Chondrocyte (in vitro differentiated cells): ENCODE measurements around the gene ECHDC1. TPM values are rescaled to one million over a fixed set of nuclear protein-coding genes. Genes with fewer than 3 reads are reported as not detected.

ENCODE experiments used
- DNase-seq: peaks from one replicate; pipeline ENCODE4 v3.0.0; 2021; ENCODE audit warnings: mixed read lengths, low spot score
- H3K27ac Mint-ChIP-seq: one replicate; pipeline ENCODE4 v1.8.0; 2021; ENCODE audit warnings: mild to moderate bottlenecking, moderate library complexity, mixed read lengths; ENCODE audit not compliant: unreplicated experiment
- H3K27me3 Mint-ChIP-seq: 2 replicates; pipeline ENCODE4 v1.8.0; 2021; ENCODE audit warnings: low read depth, mixed read lengths
- H3K36me3 Mint-ChIP-seq: 2 replicates; pipeline ENCODE4 v1.8.0; 2021; ENCODE audit warnings: low read depth, mixed read lengths
- H3K4me1 Mint-ChIP-seq: 2 replicates; pipeline ENCODE4 v1.8.0; 2021; ENCODE audit warnings: low read depth, mild to moderate bottlenecking, mixed read lengths
- H3K4me3 Mint-ChIP-seq: one replicate; pipeline ENCODE4 v1.8.0; 2021; ENCODE audit warnings: mild to moderate bottlenecking, moderate library complexity, mixed read lengths; ENCODE audit not compliant: unreplicated experiment
- H3K9me3 Mint-ChIP-seq: 2 replicates; pipeline ENCODE4 v1.8.0; 2021; ENCODE audit warnings: low read depth, mixed read lengths
- total RNA-seq: library from RNA; stranded (reverse); gene quantifications from 3 replicates; pipeline ENCODE4 v1.2.1, GENCODE V29; 2021
- TF ChIP-seq, protein P1 (sequence below): fragments of 200-600 bp; sonication (generic); IDR thresholded peaks from 2 replicates; pipeline ENCODE4 v1.5.0; 2021; ENCODE audit warnings: antibody characterized with exemption, mild to moderate bottlenecking, moderate library complexity

The ECHDC1 gene
- total RNA-seq, 1 donor from 2014 or later: 40.4 TPM

GRCh38 chr6:127243501-127243900 is 99.9 kb downstream of the ECHDC1 start:
- Mint-ChIP-seq H3K4me3 (no peak overlapping the region), H3K9me3 (no peaks in the 10 kb centered on the region), H3K27ac (no peak overlapping the region), H3K27me3 (peaks cover 2% of the 10 kb centered on the region), H3K4me1 (no peaks in the 10 kb centered on the region), H3K36me3 (peaks cover under 1% of the 10 kb centered on the region)
- TF ChIP-seq, protein P1, sequence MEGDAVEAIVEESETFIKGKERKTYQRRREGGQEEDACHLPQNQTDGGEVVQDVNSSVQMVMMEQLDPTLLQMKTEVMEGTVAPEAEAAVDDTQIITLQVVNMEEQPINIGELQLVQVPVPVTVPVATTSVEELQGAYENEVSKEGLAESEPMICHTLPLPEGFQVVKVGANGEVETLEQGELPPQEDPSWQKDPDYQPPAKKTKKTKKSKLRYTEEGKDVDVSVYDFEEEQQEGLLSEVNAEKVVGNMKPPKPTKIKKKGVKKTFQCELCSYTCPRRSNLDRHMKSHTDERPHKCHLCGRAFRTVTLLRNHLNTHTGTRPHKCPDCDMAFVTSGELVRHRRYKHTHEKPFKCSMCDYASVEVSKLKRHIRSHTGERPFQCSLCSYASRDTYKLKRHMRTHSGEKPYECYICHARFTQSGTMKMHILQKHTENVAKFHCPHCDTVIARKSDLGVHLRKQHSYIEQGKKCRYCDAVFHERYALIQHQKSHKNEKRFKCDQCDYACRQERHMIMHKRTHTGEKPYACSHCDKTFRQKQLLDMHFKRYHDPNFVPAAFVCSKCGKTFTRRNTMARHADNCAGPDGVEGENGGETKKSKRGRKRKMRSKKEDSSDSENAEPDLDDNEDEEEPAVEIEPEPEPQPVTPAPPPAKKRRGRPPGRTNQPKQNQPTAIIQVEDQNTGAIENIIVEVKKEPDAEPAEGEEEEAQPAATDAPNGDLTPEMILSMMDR: no peak
- no peak for DNase-seq

Other genes with a start within 250 kb of the ECHDC1 start
- 0.21 to 18.1 TPM (median 0.22 TPM) in 3 replicates for gene RSPO3, start 224.9 kb downstream of the ECHDC1 start, total RNA-seq
- 48.1 to 62.8 TPM (median 49.4 TPM) in 3 replicates for gene RNF146, start 76.7 kb downstream of the ECHDC1 start, total RNA-seq
- gene KIAA0408, start 115.8 kb upstream of the ECHDC1 start, total RNA-seq: 0.45 to 1.2 TPM in 2 of 3 replicates, not detected in the other
- not detected in 3 replicates for gene C6orf58, start 233.6 kb upstream of the ECHDC1 start, total RNA-seq